Left ventricle myocardium inferior (tissue), 1 donor: ENCODE results near the gene MITF. TPM values are rescaled to one million over a fixed set of nuclear protein-coding genes. Genes with fewer than 3 reads are reported as not detected.

ENCODE experiments used
- DNase-seq: peaks from one replicate; pipeline ENCODE4 v3.0.0-alpha.2; 2020
- H3K27ac ChIP-seq: fragments of 200-600 bp; replicated peaks from 2 replicates; pipeline ENCODE4 v1.8.0; 2021
- H3K27me3 ChIP-seq: fragments of 200-600 bp; 2 replicates; pipeline ENCODE4 v1.8.0; 2021; ENCODE audit warnings: low read depth
- H3K36me3 ChIP-seq: fragments of 200-600 bp; 2 replicates; pipeline ENCODE4 v1.8.0; 2021
- H3K4me1 ChIP-seq: fragments of 200-600 bp; 2 replicates; pipeline ENCODE4 v1.8.0; 2021
- H3K4me3 ChIP-seq: fragments of 200-600 bp; 2 replicates; pipeline ENCODE4 v1.8.0; 2021; ENCODE audit warnings: mild to moderate bottlenecking, moderate library complexity
- H3K9me3 ChIP-seq: fragments of 200-600 bp; replicated peaks from 2 replicates; pipeline ENCODE4 v1.8.0; 2021
- intact Hi-C: fragments of 100-400 bp; cut with micrococcal nuclease; formaldehyde crosslinking; loops from one replicate; pipeline ENCODE4 v1.11.0; 2022
- total RNA-seq: library from RNA; stranded (reverse); fragmentation: NEBNext Ultra II Directional; extraction: Animal tissue kit (Norgen Biotek cat#: 25700); gene quantifications from one replicate; pipeline ENCODE4 v1.2.1, GENCODE V29; 2021
- TF ChIP-seq, protein P1 (sequence below): fragments of 200-600 bp; IDR thresholded peaks from 2 replicates; pipeline ENCODE4 v1.8.0; 2021; ENCODE audit warnings: antibody characterized with exemption, mild to moderate bottlenecking, borderline replicate concordance
- donor health status: DM: no; HTN: yes; CAD: no; lungs with severe emphysema.

The MITF gene
- total RNA-seq, 1 donor from 2014 or later, result 81.9 TPM

DNA sequence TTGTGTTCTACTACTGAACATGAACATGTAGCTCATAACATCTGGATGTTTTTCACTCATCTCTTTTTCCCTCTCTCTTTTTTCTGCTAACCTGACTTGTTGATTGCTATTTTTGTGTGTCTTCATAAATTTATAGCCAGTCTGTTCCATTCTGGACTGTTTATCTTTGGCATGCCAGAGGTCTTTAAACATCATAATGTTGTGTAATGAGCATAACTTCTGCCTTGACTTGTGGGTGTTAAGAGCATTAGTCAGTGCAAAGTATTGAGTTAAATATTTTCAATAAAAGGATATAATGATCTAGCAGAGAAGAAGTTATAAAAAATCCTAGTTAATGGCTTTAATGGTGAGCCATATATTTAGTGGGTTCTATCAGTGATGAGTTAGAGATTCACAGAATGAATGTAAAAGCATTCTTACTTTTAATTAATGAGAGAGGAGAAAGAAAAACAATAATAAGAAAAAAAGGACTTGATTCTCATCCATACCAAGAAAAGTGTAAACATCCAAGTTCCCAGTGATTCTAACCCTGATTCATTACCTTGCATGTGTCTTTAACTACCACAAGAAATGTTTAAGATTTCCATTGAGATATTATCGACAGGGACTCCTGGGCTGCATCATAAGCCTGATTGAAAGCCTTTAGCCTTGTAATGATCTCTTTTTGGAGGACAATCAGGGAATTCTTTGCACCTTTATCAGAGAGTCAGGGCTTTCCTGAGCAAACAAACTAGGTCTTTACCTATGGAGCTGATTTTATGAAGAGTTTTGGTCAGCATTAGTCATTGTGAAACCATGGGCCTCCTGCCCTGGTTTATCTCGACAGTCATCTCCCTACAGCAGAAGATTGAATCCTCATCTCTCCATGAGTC, 22.9 kb downstream of the MITF start:
- Histone ChIP-seq H3K36me3 (no peaks in the 10 kb centered on the region), H3K27ac (no peak overlapping the region), H3K4me1 (peaks cover 87% of the 10 kb centered on the region), H3K27me3 (no peaks in the 10 kb centered on the region), H3K9me3 (no peaks in the 10 kb centered on the region), H3K4me3 (no peak overlapping the region)
- intact Hi-C loops, result no loop called here
- DNase-seq, result no peak
- TF ChIP-seq, protein P1, sequence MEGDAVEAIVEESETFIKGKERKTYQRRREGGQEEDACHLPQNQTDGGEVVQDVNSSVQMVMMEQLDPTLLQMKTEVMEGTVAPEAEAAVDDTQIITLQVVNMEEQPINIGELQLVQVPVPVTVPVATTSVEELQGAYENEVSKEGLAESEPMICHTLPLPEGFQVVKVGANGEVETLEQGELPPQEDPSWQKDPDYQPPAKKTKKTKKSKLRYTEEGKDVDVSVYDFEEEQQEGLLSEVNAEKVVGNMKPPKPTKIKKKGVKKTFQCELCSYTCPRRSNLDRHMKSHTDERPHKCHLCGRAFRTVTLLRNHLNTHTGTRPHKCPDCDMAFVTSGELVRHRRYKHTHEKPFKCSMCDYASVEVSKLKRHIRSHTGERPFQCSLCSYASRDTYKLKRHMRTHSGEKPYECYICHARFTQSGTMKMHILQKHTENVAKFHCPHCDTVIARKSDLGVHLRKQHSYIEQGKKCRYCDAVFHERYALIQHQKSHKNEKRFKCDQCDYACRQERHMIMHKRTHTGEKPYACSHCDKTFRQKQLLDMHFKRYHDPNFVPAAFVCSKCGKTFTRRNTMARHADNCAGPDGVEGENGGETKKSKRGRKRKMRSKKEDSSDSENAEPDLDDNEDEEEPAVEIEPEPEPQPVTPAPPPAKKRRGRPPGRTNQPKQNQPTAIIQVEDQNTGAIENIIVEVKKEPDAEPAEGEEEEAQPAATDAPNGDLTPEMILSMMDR, result no peak

DNA sequence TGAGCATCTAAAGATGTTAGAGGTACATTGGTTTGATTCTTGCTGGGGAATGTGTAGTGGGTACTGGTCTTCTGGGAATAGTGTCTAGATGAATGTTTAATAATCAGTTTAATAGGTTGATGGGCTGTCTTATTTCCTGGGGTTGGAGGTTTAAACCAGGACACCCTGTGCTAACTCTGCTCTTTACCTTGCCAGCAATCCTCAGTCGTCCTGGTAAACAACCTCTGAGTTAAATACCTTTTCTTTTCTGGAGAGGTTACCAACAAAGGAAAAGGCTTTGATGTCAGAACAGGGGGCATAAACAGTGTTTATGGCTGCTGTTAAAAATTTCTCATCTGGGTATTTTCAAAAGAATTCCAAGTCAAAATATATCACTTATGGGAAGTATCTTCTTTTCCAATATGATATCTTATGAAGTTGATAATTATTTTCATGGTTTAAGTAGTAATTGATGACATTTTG, 23.5 kb downstream of the MITF start:
- TF ChIP-seq, protein P1, result no peak
- intact Hi-C loops, result no loop called here
- peaks cover 89% of the 10 kb centered on the region for H3K4me1 ChIP-seq
- DNase-seq, result no peak
- no peaks in the 10 kb centered on the region for H3K9me3 ChIP-seq
- no peak overlapping the region for H3K27ac ChIP-seq
- no peaks in the 10 kb centered on the region for H3K27me3 ChIP-seq
- H3K36me3 ChIP-seq, result no peaks in the 10 kb centered on the region
- no peak overlapping the region for H3K4me3 ChIP-seq

DNA sequence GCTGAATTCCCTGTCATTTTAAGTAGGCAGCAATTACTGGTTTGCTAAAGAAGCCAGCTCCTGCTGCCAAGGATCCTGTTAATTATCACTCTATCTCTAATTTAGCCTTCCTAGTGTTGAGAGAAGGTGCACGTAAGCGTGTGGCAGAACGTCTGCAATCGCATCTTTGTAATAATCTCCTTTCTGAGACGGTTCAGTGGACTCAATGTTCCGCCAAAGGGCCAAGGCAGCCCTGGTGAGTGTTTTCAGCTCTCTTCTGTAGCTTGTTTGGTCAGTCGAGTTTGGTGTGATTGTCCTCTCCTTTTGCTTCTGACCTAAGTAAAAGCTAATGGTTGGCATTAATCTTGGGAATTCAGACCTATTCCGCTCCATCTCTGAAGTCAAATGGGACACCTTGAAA, 24.2 kb downstream of the MITF start:
- Histone ChIP-seq H3K36me3 (no peaks in the 10 kb centered on the region), H3K4me3 (no peak overlapping the region), H3K27me3 (no peaks in the 10 kb centered on the region), H3K4me1 (peaks cover 91% of the 10 kb centered on the region), H3K27ac (peak overlapping the region; percentile 33), H3K9me3 (no peaks in the 10 kb centered on the region)
- intact Hi-C loops, result no loop called here
- TF ChIP-seq, protein P1, result no peak
- no peak for DNase-seq

DNA sequence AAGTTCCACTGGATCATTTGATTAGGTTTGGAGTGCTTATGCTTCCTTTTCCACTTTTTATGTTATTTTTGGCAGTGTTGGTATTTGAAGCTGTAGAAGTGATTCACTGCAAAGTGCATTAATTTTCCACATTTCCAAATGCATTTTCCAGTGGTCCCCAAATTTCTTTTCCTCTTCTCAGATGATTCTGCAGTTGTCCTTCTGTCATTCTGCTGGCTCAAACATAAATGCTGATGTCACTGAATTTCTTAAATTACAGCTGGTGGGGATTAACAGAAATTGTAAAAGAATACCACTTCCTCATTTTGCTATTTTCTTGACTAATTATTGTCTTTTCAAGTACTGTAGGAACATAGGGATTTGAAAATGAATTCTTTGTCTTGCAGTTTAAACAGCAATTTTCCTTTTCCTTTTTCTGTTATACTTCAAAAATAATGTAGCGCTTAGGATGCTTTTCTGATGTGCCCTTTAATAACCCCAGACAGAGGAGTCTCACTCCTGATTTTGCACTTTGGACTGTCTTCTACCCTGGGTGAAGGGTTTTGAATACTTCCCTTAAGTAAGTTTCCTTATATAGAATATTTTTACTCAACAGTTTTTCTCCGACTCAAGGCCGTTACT, 25.0 kb downstream of the MITF start:
- Histone ChIP-seq H3K9me3 (no peaks in the 10 kb centered on the region), H3K27ac (peak overlapping the region; percentile 33), H3K4me1 (peaks cover 90% of the 10 kb centered on the region), H3K4me3 (peak overlapping the region; percentile 1), H3K36me3 (no peaks in the 10 kb centered on the region), H3K27me3 (no peaks in the 10 kb centered on the region)
- no peak for DNase-seq
- intact Hi-C loops, result no loop called here
- TF ChIP-seq, protein P1, result no peak

DNA sequence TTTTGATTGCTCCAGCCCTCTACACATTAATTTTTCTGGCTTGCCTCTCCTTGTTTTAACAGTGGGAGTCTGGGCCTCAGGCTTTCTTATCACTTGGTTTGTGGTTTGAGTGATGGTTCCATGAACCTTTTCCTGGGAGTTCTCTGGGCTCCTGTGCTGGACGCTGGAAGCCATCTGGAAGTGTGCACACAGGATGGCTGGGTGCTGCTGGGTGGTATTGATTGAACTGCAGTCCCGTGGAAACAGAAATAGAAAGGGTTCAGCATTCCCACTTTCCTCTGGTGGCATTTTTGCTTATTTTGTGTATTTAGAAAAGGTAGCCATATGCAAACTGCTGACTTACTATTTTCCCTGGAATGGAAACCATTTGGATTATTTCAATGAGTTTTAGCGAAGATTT, 25.6 kb downstream of the MITF start:
- TF ChIP-seq, protein P1, result no peak
- H3K27ac ChIP-seq, result peak overlapping the region; percentile 33
- H3K36me3 ChIP-seq, result no peaks in the 10 kb centered on the region
- H3K4me3 ChIP-seq, result peak overlapping the region; percentile 1
- intact Hi-C loops, result no loop called here
- H3K27me3 ChIP-seq, result no peaks in the 10 kb centered on the region
- H3K9me3 ChIP-seq, result no peaks in the 10 kb centered on the region
- DNase-seq, result no peak
- peaks cover 90% of the 10 kb centered on the region for H3K4me1 ChIP-seq
